HEK293 (cell line): ENCODE results near the gene PKHD1.

Experiments used
- CTCF ChIA-PET: fragments of 350-600 bp; formaldehyde crosslinking; extraction: SDS; loops from one replicate; lab custom pipeline; 2021; ENCODE audit warnings: antibody characterized with exemption; lab: Yijun Ruan, JAX
- POLR2A ChIA-PET: fragments of 300-600 bp; formaldehyde crosslinking; extraction: SDS; loops from one replicate; lab custom pipeline; 2020; ENCODE audit warnings: antibody characterized with exemption, inconsistent platforms; lab: Yijun Ruan, JAX
- H3K27ac ChIP-seq: fragments of 200-500 bp; sonication (Bioruptor generic); 2 replicates; pipeline ENCODE4 v1.5.1; 2014; ENCODE audit warnings: low read depth, low read length, control low read depth, inconsistent platforms; ENCODE audit errors: extremely low read depth
- H3K36me3 ChIP-seq, 2 experiments: fragments of 200-500 bp in 1 of 2; sonication (Bioruptor generic) in 1 of 2; 1 replicate in 1 of 2; 2 replicates in 1 of 2; pipeline ENCODE4 v1.5.1; 2014 to 2017; ENCODE audit warnings: inconsistent platforms in 2 of 2, low read length in 2 of 2; ENCODE audit not compliant: control insufficient read depth in 2 of 2, insufficient read depth in 1 of 2
- H3K4me1 ChIP-seq: fragments of 200-500 bp; sonication (Bioruptor generic); 2 replicates; pipeline ENCODE4 v1.5.1; 2014; ENCODE audit warnings: mild to moderate bottlenecking, low read length, inconsistent platforms; ENCODE audit not compliant: control insufficient read depth, insufficient read depth
- H3K4me3 ChIP-seq: 2 replicates; pipeline ENCODE4 v1.5.1; 2011; ENCODE audit warnings: low read depth, mild to moderate bottlenecking, control low read depth, low read length, moderate library complexity
- H3K9me3 ChIP-seq: fragments of 200-500 bp; sonication (Bioruptor generic); 2 replicates; pipeline ENCODE4 v1.5.1; 2014; ENCODE audit warnings: low read depth, low read length, inconsistent platforms; ENCODE audit not compliant: control insufficient read depth, insufficient read depth
- GLIS2 ChIP-seq: fragments of 450-650 bp; formaldehyde crosslinking; IDR thresholded peaks from 2 replicates; pipeline ENCODE4 v1.5.1; 2016; ENCODE audit warnings: missing biosample characterization, missing genetic modification characterization
- HOXC10 ChIP-seq: sonication (generic); formaldehyde crosslinking; IDR thresholded peaks from 2 replicates; pipeline ENCODE4 v1.8.1; 2023; ENCODE audit warnings: mild to moderate bottlenecking, missing genetic modification reagents
- MZF1 ChIP-seq: fragments of 450-650 bp; formaldehyde crosslinking; IDR thresholded peaks from 2 replicates; pipeline ENCODE4 v1.5.1; 2017; ENCODE audit warnings: missing biosample characterization, missing genetic modification characterization, borderline replicate concordance
- PRDM10 ChIP-seq: fragments of 450-650 bp; formaldehyde crosslinking; IDR thresholded peaks from 2 replicates; pipeline ENCODE4 v1.5.1; 2016; ENCODE audit warnings: missing biosample characterization, missing genetic modification characterization
- PRDM2 ChIP-seq: fragments of 450-650 bp; formaldehyde crosslinking; IDR thresholded peaks from 2 replicates; pipeline ENCODE4 v1.5.1; 2016; ENCODE audit warnings: missing biosample characterization, missing genetic modification characterization, borderline replicate concordance
- REST ChIP-seq: fragments of 450-650 bp; formaldehyde crosslinking; IDR thresholded peaks from 2 replicates; pipeline ENCODE4 v1.5.1; 2016; ENCODE audit warnings: missing biosample characterization, missing genetic modification characterization
- SALL2 ChIP-seq: fragments of 450-650 bp; formaldehyde crosslinking; IDR thresholded peaks from 2 replicates; pipeline ENCODE4 v1.5.0; 2017; ENCODE audit warnings: missing biosample characterization, mild to moderate bottlenecking, missing genetic modification characterization, borderline replicate concordance
- ZNF19 ChIP-seq: fragments of 450-650 bp; formaldehyde crosslinking; IDR thresholded peaks from 2 replicates; pipeline ENCODE4; 2016; ENCODE audit warnings: missing biosample characterization, missing genetic modification characterization, low read depth
- ZNF311 ChIP-seq: fragments of 450-650 bp; formaldehyde crosslinking; IDR thresholded peaks from 2 replicates; pipeline ENCODE4 v1.5.1; 2017; ENCODE audit warnings: missing biosample characterization, missing genetic modification characterization, borderline replicate concordance
- ZNF48 ChIP-seq: fragments of 450-650 bp; formaldehyde crosslinking; IDR thresholded peaks from 2 replicates; pipeline ENCODE4 v1.5.1; 2016; ENCODE audit warnings: missing biosample characterization, missing genetic modification characterization
- ZNF621 ChIP-seq: fragments of 450-650 bp; formaldehyde crosslinking; IDR thresholded peaks from 2 replicates; pipeline ENCODE4 v1.5.1; 2017; ENCODE audit warnings: missing biosample characterization, missing genetic modification characterization
- ZNF629 ChIP-seq: fragments of 450-650 bp; formaldehyde crosslinking; IDR thresholded peaks from 2 replicates; pipeline ENCODE4 v1.5.1; 2017; ENCODE audit warnings: missing biosample characterization, missing genetic modification characterization

Gene PKHD1

GRCh38 chr6:52059821-52060220 is 27.6 kb downstream of the PKHD1 start:
- no peak overlapping the region for H3K27ac ChIP-seq
- no peak overlapping the region for H3K4me3 ChIP-seq
- TF ChIP-seq PRDM10 (tag by site-specific recombination) (no peak), REST (tag by site-specific recombination) (no peak), MZF1 (tag by site-specific recombination) (no peak), ZNF629 (no peak), GLIS2 (tag by site-specific recombination) (no peak), ZNF48 (tag by site-specific recombination) (no peak)
- H3K9me3 ChIP-seq, result no peaks in the 10 kb centered on the region
- no peaks in the 10 kb centered on the region for H3K36me3 ChIP-seq
- ChIA-PET CTCF (interaction anchor here (0.6 to 2.8 kb wide), 3 partner anchors 10 to 181 kb away, joined by 4 to 44 read pairs (median 11); no protein-coding TSS in a partner anchor), POLR2A (no interaction called here)
- H3K4me1 ChIP-seq, result no peaks in the 10 kb centered on the region; the same call in 1 of the 2 replicates

GRCh38 chr6:52055451-52055850 is 32.0 kb downstream of the PKHD1 start:
- no peaks in the 10 kb centered on the region for H3K9me3 ChIP-seq
- H3K27ac ChIP-seq, result no peak overlapping the region
- ChIA-PET CTCF (no interaction called here), POLR2A (no interaction called here)
- H3K4me1 ChIP-seq, result 0 out of 2 replicates have a peak, but pooled peaks cover 2% of the 10 kb centered on the region
- no peak overlapping the region for H3K4me3 ChIP-seq
- no peak for TF ChIP-seq ZNF621 (tag by site-specific recombination)
- TF ChIP-seq PRDM2 (tag by site-specific recombination), result no peak
- TF ChIP-seq HOXC10 (CRISPR knock-in tag), result no peak
- TF ChIP-seq SALL2 (tag by site-specific recombination), result no peak
- no peak for TF ChIP-seq ZNF19 (tag by site-specific recombination)
- TF ChIP-seq ZNF311 (tag by site-specific recombination), result no peak
- no peaks in the 10 kb centered on the region for H3K36me3 ChIP-seq
